NCI-H187 (cell line): ENCODE data around the gene CLK3.

ENCODE experiments used
- DNase-seq, 2 experiments: peaks; one replicate each; lab custom pipeline; 2025; lab: John Stamatoyannopoulos, UW

The CLK3 gene

GRCh38 chr15:74603026-74603788, 12.4 kb upstream of the CLK3 start:
- no peak for DNase-seq

- DNase-seq: no peak
These were observed 11.6 kb upstream of the CLK3 start for GRCh38 chr15:74603789-74604705.

- DNase-seq: no peak
These were observed 10.4 kb upstream of the CLK3 start for GRCh38 chr15:74604983-74605794.

GRCh38 chr15:74605795-74606150, 9.9 kb upstream of the CLK3 start:
- no peak for DNase-seq

GRCh38 chr15:74608786-74609185, 6.8 kb upstream of the CLK3 start:
- DNase-seq: no peak

- DNase-seq: no peak
These were observed 5.7 kb upstream of the CLK3 start for GRCh38 chr15:74609938-74610301.

GRCh38 chr15:74610302-74610951, 5.2 kb upstream of the CLK3 start:
- DNase-seq: no peak

- DNase-seq: no peak
These were observed 4.3 kb upstream of the CLK3 start for GRCh38 chr15:74611341-74611740.

GRCh38 chr15:74611834-74612233, 3.8 kb upstream of the CLK3 start:
- DNase-seq: no peak

GRCh38 chr15:74612677-74613076, 3.0 kb upstream of the CLK3 start:
- no peak for DNase-seq

- DNase-seq: no peak
These were observed 2.3 kb upstream of the CLK3 start for GRCh38 chr15:74613089-74613952.

- DNase-seq: peak in 1 of 2 experiments; percentile 13
These were observed 1.5 kb upstream of the CLK3 start for GRCh38 chr15:74613953-74614743.

GRCh38 chr15:74614744-74615507, 710 bp upstream of the CLK3 start:
- no peak for DNase-seq

GRCh38 chr15:74616366-74616939, 817 bp downstream of the CLK3 start:
- DNase-seq: no peak

- DNase-seq: no peak
These were observed 1.4 kb downstream of the CLK3 start for GRCh38 chr15:74616996-74617395.

GRCh38 chr15:74618841-74619596, 3.4 kb downstream of the CLK3 start:
- DNase-seq: no peak

GRCh38 chr15:74619916-74620635, 4.4 kb downstream of the CLK3 start:
- no peak for DNase-seq
